SJSA1 (cell line): Measurements from ENCODE around the gene PTPRC. TPM values are rescaled to one million over a fixed set of nuclear protein-coding genes. Genes with fewer than 3 reads are reported as not detected.

Experiments used
- DNase-seq, 2 experiments: peaks; one replicate each; pipeline ENCODE4 v3.0.0-alpha.2; 2015 to 2020; ENCODE audit warnings: low spot score in 2 of 2, low read depth in 1 of 2
- H3K27ac ChIP-seq: fragments of 250-450 bp; sonication (Bioruptor Pico); 2 replicates; pipeline ENCODE4 v1.5.1; 2020; ENCODE audit warnings: mild to moderate bottlenecking, moderate library complexity
- H3K27me3 ChIP-seq: fragments of 250-450 bp; sonication (Bioruptor Pico); replicated peaks from 2 replicates; pipeline ENCODE4 v1.5.1; 2020; ENCODE audit warnings: mild to moderate bottlenecking, moderate library complexity
- H3K36me3 ChIP-seq: fragments of 250-450 bp; sonication (Bioruptor Pico); 2 replicates; pipeline ENCODE4 v1.5.1; 2020; ENCODE audit warnings: mild to moderate bottlenecking
- H3K4me1 ChIP-seq: fragments of 250-450 bp; sonication (Bioruptor Pico); replicated peaks from 2 replicates; pipeline ENCODE4 v1.6.1; 2021; ENCODE audit warnings: mild to moderate bottlenecking
- H3K4me3 ChIP-seq: fragments of 250-450 bp; sonication (Bioruptor Pico); 2 replicates; pipeline ENCODE4 v1.5.1; 2020; ENCODE audit warnings: mild to moderate bottlenecking
- H3K9me3 ChIP-seq: fragments of 250-450 bp; sonication (Bioruptor Pico); replicated peaks from 2 replicates; pipeline ENCODE4 v1.5.1; 2020; ENCODE audit warnings: mild to moderate bottlenecking
- total RNA-seq: library from RNA; depleted of rRNA; stranded (reverse); fragments of >200 nt; shearing (Covaris generic); gene quantifications from 2 replicates; pipeline ENCODE4 v1.2.3, GENCODE V29; 2014

PTPRC gene
- total RNA-seq, 1 experiment from 2014 or later: not detected

DNA sequence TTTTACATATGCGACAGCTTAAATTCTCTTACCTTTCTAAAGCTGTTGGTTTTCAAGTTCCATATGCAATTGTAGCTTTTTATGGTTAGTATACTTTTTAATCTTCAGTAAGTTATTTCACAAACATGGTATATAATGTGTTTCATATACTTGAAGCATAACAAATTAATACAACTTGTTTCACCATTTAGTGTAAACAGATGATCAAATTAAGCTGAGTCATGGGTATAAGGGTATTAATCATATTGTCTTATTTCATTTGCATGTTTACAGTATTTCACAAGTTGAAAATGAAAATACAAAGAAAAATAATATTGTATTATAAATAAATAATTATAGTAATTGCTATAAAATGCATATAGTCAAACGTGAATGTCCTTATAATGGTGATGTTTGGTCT, 92.1 kb downstream of the PTPRC start:
- Histone ChIP-seq H3K27ac (no peak overlapping the region), H3K36me3 (no peaks in the 10 kb centered on the region), H3K4me3 (no peak overlapping the region), H3K9me3 (no peaks in the 10 kb centered on the region), H3K4me1 (no peaks in the 10 kb centered on the region), H3K27me3 (peaks cover 3% of the 10 kb centered on the region; the same call in 1 of the 2 replicates)
- no peak for DNase-seq

DNA sequence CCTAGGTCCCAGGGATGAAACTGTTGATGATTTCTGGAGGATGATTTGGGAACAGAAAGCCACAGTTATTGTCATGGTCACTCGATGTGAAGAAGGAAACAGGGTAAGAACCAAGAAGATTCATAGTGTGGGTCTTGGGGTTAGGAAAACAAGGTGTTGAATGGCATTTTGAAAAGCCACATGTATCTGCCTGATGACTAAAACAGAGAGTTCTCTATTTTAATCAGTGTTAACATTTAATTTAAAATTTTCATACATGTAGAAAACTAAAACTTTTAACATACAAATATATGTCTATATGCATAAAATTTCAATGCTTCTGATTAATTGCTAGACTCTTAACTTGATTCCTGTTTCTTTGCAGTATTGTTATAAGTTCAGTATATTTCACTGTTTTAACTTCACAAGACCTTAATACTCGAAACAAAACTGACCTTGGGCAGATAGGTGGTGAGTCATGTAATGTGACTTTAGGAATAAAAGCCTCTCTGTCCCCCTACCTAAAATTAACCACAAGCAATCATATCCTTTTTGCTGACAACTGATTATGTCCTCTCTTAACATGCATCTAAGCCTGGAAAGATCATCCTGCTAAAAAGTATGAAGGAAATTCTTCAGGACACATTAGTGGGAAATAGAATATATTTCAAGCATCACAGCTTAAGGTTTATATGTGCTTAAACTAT, 95.6 kb downstream of the PTPRC start:
- no peak for DNase-seq
- no peak overlapping the region for H3K4me3 ChIP-seq

DNA sequence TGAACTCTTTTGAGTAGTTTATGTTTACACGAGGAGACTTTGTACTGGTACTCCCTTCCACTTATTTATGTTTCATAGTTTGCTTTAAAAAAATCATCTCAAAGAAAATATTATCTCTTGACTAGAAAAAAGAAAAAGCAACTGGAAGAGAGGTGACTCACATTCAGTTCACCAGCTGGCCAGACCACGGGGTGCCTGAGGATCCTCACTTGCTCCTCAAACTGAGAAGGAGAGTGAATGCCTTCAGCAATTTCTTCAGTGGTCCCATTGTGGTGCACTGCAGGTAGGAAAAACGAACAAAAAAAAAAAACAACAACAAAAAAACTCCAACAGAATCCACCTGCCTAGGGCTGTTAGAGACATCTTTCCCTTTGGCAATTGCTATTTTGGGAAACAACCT, 102.9 kb downstream of the PTPRC start:
- no peak for DNase-seq
- Histone ChIP-seq H3K27ac (no peak overlapping the region), H3K36me3 (no peaks in the 10 kb centered on the region), H3K4me3 (no peak overlapping the region), H3K9me3 (no peaks in the 10 kb centered on the region), H3K27me3 (no peaks in the 10 kb centered on the region), H3K4me1 (no peaks in the 10 kb centered on the region)

More for the DNA sequence above, 95.6 kb downstream of the PTPRC start:
- Histone ChIP-seq H3K9me3 (no peaks in the 10 kb centered on the region), H3K36me3 (no peaks in the 10 kb centered on the region), H3K27me3 (peaks cover 3% of the 10 kb centered on the region; the same call in 1 of the 2 replicates), H3K27ac (no peak overlapping the region), H3K4me1 (no peaks in the 10 kb centered on the region)

DNA sequence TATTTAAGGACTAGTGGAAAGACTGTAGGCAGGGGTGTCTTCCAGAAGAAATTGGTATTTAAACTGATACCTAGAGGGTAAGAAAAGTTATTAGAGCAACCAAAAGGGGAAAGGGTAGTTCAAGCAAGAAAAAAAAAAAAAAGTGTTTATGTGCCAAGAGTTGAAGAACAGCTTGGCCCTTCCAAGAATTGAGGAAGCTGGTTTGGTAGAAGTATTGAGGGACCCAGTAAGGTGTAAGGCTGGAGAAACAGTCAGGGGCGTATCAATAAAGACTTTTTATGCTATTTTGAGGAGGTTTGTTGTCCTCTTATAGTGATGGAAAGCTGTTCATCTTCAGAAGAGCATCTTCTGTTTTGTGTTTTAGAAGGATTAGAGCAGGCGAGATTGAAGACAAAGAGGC, 108.3 kb downstream of the PTPRC start:
- no peak overlapping the region for H3K4me3 ChIP-seq
- no peak overlapping the region for H3K27ac ChIP-seq
- no peaks in the 10 kb centered on the region for H3K27me3 ChIP-seq
- no peaks in the 10 kb centered on the region for H3K4me1 ChIP-seq
- no peaks in the 10 kb centered on the region for H3K36me3 ChIP-seq
- no peaks in the 10 kb centered on the region for H3K9me3 ChIP-seq
- DNase-seq: no peak

DNA sequence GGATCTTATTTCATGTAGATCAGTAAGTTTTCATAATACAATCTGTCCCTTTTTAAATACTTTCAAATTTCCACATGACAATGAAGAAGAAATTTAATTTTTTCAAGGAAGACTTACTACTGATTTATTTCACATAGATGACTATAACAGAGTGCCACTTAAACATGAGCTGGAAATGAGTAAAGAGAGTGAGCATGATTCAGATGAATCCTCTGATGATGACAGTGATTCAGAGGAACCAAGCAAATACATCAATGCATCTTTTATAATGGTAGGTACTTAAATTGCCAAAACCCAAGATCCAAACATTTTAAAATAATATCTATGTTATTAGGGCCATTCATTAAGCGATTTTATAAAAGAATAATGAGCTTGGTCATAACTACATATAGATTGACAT, 110.4 kb downstream of the PTPRC start:
- Histone ChIP-seq H3K4me1 (no peaks in the 10 kb centered on the region), H3K27ac (no peak overlapping the region), H3K4me3 (no peak overlapping the region), H3K9me3 (no peaks in the 10 kb centered on the region), H3K36me3 (no peaks in the 10 kb centered on the region), H3K27me3 (no peaks in the 10 kb centered on the region)
- no peak for DNase-seq

DNA sequence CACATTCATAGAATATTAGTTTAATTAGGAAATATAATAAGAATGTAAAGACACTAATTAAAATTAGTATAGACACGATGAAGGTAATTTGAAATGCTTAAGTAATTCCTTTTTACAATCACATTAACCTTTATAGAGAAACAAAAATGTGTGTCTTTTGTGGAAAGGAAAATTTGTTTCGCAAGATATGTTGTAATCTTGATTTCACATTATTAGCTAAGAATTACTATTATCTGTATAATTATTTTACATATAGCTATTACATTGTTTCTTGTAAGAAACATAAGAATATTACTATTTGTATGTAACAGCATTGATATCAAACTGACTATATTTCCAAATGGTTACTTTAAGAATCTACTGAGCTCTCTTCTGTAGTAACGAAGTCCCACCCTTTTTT, 111.2 kb downstream of the PTPRC start:
- no peak for DNase-seq
- no peaks in the 10 kb centered on the region for H3K27me3 ChIP-seq
- no peaks in the 10 kb centered on the region for H3K36me3 ChIP-seq
- H3K27ac ChIP-seq: no peak overlapping the region
- no peaks in the 10 kb centered on the region for H3K9me3 ChIP-seq
- H3K4me1 ChIP-seq: no peaks in the 10 kb centered on the region
- H3K4me3 ChIP-seq: no peak overlapping the region

DNA sequence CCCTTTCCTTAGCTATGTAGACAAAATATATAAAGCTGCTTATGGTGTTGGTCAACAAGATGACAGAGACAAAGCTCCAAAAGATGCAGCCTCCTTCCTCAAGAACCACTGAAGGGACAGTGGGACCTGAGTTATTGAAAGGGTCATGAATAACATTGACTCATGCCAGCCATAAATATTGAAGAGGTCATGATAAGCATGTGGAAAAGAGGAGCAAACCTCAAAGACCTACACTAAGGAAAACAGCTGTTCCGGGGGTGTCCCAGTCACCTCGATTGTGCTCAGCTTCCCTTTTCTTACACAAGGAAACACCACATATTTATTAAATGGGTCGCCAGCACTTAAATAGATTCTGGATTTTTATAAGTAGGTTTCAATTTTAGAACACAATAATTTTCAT, 112.9 kb downstream of the PTPRC start:
- Histone ChIP-seq H3K4me1 (no peaks in the 10 kb centered on the region), H3K27me3 (no peaks in the 10 kb centered on the region), H3K36me3 (no peaks in the 10 kb centered on the region), H3K9me3 (no peaks in the 10 kb centered on the region), H3K4me3 (no peak overlapping the region), H3K27ac (no peak overlapping the region)
- DNase-seq: no peak

DNA sequence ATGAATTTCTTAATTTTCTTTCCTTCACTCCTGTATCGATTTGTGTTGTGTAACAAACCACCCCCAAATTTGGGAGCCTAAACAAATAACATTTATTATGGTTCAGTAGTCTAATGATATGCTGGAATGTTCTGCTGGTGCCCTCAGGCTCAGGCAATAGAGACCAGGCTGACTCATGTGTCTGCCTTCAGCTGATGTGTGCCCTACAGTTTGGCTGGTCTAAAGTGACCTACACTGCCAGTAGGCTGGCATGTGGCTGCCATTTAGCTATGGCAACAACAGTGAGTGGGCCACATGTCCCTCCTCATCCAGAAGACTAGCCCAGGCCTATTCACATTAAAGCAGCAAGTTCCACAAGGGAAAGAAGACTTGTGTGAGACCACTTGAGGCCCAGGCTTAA, 115.8 kb downstream of the PTPRC start:
- Histone ChIP-seq H3K4me3 (no peak overlapping the region), H3K36me3 (no peaks in the 10 kb centered on the region), H3K9me3 (no peaks in the 10 kb centered on the region), H3K27ac (no peak overlapping the region), H3K27me3 (no peaks in the 10 kb centered on the region; the same call in 1 of the 2 replicates), H3K4me1 (no peaks in the 10 kb centered on the region)
- DNase-seq: no peak

DNA sequence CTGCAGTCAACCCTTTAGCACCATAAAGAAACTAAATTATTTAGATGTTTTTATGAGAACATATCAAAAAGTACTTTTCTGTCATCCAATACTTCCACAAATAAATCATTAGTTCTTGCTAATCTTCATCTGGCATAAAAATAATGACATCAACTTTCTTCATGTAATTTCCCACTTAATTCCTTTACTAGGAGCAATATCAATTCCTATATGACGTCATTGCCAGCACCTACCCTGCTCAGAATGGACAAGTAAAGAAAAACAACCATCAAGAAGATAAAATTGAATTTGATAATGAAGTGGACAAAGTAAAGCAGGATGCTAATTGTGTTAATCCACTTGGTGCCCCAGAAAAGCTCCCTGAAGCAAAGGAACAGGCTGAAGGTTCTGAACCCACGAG, 116.9 kb downstream of the PTPRC start:
- no peaks in the 10 kb centered on the region for H3K36me3 ChIP-seq
- no peaks in the 10 kb centered on the region for H3K4me1 ChIP-seq

DNA sequence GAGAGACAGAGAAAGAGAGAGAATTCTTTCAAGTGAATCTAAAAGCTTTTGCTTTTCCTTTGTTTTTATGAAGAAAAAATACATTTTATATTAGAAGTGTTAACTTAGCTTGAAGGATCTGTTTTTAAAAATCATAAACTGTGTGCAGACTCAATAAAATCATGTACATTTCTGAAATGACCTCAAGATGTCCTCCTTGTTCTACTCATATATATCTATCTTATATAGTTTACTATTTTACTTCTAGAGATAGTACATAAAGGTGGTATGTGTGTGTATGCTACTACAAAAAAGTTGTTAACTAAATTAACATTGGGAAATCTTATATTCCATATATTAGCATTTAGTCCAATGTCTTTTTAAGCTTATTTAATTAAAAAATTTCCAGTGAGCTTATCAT, 117.6 kb downstream of the PTPRC start:
- Histone ChIP-seq H3K9me3 (no peaks in the 10 kb centered on the region), H3K27me3 (no peaks in the 10 kb centered on the region; the same call in 1 of the 2 replicates), H3K4me3 (no peak overlapping the region), H3K4me1 (no peaks in the 10 kb centered on the region), H3K36me3 (no peaks in the 10 kb centered on the region), H3K27ac (no peak overlapping the region)
- no peak for DNase-seq

More for the DNA sequence above, 116.9 kb downstream of the PTPRC start:
- no peaks in the 10 kb centered on the region for H3K9me3 ChIP-seq
- no peak overlapping the region for H3K4me3 ChIP-seq
- DNase-seq: no peak
- no peak overlapping the region for H3K27ac ChIP-seq
- H3K27me3 ChIP-seq: no peaks in the 10 kb centered on the region; the same call in 1 of the 2 replicates

DNA sequence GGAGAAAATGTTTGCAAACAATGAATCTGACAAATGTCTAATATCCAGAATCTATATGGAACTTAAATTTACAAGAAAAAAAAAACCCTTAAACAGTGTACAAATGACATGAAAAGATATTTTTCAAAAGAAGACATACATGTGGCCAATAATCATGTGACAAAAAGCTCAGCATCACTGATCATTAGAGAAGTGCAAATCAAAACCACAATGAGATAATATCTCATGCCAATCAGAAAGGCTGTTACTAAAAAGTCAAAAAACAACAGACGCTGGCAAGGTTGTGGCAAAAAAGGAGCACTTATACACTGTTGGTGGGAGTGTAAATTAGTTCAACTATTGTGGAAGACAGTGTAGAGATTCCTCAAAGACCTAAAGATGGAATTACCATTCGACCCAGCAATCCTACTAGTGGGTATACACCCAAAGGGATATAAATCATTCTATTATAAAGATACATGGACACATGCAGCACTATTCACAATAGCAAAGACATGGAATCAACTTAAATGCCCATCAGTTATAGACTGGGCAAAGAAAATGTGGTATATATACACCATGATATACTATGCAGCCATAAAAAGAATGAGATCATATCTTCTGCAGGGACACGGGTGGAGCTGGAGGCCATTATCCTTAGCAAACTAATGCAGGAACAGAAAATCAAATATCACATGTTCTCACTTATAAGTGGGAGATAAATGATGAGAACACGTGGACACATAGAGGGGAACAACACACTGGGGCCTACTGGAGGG, 123.2 kb downstream of the PTPRC start:
- no peaks in the 10 kb centered on the region; the same call in 1 of the 2 replicates for H3K27me3 ChIP-seq
- H3K27ac ChIP-seq: no peak overlapping the region
- no peaks in the 10 kb centered on the region for H3K9me3 ChIP-seq
- H3K36me3 ChIP-seq: no peaks in the 10 kb centered on the region
- H3K4me3 ChIP-seq: no peak overlapping the region
- H3K4me1 ChIP-seq: peaks cover 8% of the 10 kb centered on the region
- DNase-seq: no peak

DNA sequence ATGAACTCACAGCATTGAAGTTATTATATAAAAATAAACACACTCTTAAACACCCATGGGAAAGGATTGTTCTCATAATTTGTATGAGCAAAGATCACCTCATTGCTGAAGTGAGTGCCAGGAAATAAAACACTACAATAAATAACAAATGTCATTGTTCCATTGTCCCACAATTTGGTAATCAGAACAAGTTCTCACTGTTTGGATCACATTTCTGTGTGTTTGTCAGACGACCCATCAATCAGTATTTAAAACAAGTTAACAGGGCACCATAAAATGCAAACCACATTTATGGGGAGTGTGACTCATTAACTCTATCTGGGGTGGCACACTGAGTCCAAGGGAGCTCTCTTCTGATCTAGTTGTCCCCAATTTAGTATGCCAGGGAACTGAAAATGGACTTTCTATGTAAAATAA, 124.5 kb downstream of the PTPRC start:
- DNase-seq: no peak
- Histone ChIP-seq H3K4me3 (no peak overlapping the region), H3K36me3 (no peaks in the 10 kb centered on the region), H3K27me3 (no peaks in the 10 kb centered on the region; the same call in 1 of the 2 replicates), H3K9me3 (no peaks in the 10 kb centered on the region), H3K4me1 (peaks cover 8% of the 10 kb centered on the region), H3K27ac (no peak overlapping the region)

DNA sequence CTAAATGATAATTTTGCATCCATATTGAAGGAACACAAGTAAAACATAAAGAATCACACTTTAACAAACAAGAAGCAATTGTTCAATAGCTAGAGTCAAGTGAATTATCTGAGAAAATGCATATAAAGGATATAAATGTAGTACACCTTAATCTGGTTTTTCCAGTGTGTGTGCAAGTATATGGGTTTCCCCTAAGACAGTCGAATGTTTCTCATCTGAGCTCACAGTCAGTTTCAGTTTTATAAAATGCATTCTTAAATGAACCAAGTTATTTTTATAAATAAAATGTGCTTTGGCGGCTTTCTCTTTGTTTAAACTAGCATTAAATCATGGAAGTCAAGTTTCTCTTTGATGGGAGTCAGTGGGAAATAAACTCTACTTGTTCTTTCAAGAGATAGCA, 125.9 kb downstream of the PTPRC start:
- no peak for DNase-seq
- no peak overlapping the region for H3K4me3 ChIP-seq

DNA sequence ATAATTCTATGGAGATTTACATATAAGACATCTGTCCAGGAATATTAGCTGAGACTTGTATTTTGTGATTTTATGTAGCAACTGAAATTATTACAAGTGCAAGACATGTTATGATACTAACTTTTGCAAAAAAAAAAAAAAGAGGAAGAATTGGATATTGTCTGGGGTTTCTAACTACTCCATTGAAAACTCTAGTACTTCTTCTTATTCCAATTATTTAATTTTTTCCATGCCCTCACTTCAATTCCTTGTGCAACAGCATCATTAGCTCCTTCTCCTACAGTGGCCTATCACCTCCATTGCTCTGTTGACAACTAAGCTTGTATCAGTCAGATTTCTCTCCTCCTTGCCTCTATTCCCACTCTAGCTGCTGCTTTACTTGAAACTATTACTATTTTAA, 126.6 kb downstream of the PTPRC start:
- no peaks in the 10 kb centered on the region for H3K36me3 ChIP-seq
- H3K27ac ChIP-seq: no peak overlapping the region
- no peaks in the 10 kb centered on the region for H3K27me3 ChIP-seq
- peaks cover 8% of the 10 kb centered on the region for H3K4me1 ChIP-seq
- no peak for DNase-seq
- no peaks in the 10 kb centered on the region for H3K9me3 ChIP-seq
- no peak overlapping the region for H3K4me3 ChIP-seq

More for the DNA sequence above, 125.9 kb downstream of the PTPRC start:
- Histone ChIP-seq H3K27ac (no peak overlapping the region), H3K4me1 (peaks cover 8% of the 10 kb centered on the region), H3K36me3 (no peaks in the 10 kb centered on the region), H3K27me3 (no peaks in the 10 kb centered on the region), H3K9me3 (no peaks in the 10 kb centered on the region)
